Activated CD4-positive, alpha-beta T cell treated with anti-CD3 and anti-CD28 coated beads for 36 hours (primary cell): ENCODE results near the gene OR2T6. TPM values are rescaled to one million over a fixed set of nuclear protein-coding genes. Genes with fewer than 3 reads are reported as not detected.
"Not testable (repeated sequence)": the region's sequence is repeated elsewhere in the genome, so short reads cannot be mapped to it uniquely, and the experiment has no call there.

ENCODE experiments used
- ATAC-seq: fragments of 200-7000 bp; cut with Tn5 transposase; one replicate; pipeline ENCODE4 v1.10.0; 2021; ENCODE audit warnings: mild to moderate bottlenecking, moderate library complexity
- CTCF ChIA-PET: fragments of 350-600 bp; sonication (Branson Sonifier 250); formaldehyde crosslinking; loops from one replicate; lab custom pipeline; 2021; ENCODE audit warnings: antibody characterized with exemption; lab: Charles Lee
- POLR2A ChIA-PET: fragments of 350-600 bp; sonication (Branson Sonifier 250); formaldehyde crosslinking; loops from one replicate; lab custom pipeline; 2021; ENCODE audit warnings: antibody characterized with exemption, inconsistent platforms; lab: Charles Lee
- DNase-seq: peaks from one replicate; pipeline ENCODE4 v3.0.0-alpha.2; 2020
- H3K27ac Mint-ChIP-seq: one replicate; pipeline ENCODE4 v1.8.0; 2021; ENCODE audit warnings: mixed read lengths
- H3K27me3 Mint-ChIP-seq: one replicate; pipeline ENCODE4 v1.8.0; 2021; ENCODE audit warnings: mixed read lengths
- H3K36me3 Mint-ChIP-seq: one replicate; pipeline ENCODE4 v1.8.0; 2021; ENCODE audit warnings: low read depth, mixed read lengths
- H3K4me1 Mint-ChIP-seq: one replicate; pipeline ENCODE4 v1.8.0; 2021; ENCODE audit warnings: mixed read lengths
- H3K4me3 Mint-ChIP-seq: one replicate; pipeline ENCODE4 v1.8.0; 2021; ENCODE audit warnings: mild to moderate bottlenecking, moderate library complexity, mixed read lengths
- H3K9me3 Mint-ChIP-seq: one replicate; pipeline ENCODE4 v1.8.0; 2021; ENCODE audit warnings: low read depth, mixed read lengths
- intact Hi-C, 2 experiments: fragments of 100-400 bp; cut with DNase I in 1 of 2; cut with micrococcal nuclease in 1 of 2; formaldehyde crosslinking; loops; one replicate each; pipeline versions ENCODE4 v1.14.2 to v1.15.1; 2022 to 2024; cut with DNase I, micrococcal nuclease
- total RNA-seq, 2 experiments: library from RNA; stranded (reverse); gene quantifications; one replicate each; pipeline ENCODE4 v1.2.3, GENCODE V29; 2021

Gene OR2T6
- total RNA-seq, 2 experiments from 2014 or later, result not detected

DNA sequence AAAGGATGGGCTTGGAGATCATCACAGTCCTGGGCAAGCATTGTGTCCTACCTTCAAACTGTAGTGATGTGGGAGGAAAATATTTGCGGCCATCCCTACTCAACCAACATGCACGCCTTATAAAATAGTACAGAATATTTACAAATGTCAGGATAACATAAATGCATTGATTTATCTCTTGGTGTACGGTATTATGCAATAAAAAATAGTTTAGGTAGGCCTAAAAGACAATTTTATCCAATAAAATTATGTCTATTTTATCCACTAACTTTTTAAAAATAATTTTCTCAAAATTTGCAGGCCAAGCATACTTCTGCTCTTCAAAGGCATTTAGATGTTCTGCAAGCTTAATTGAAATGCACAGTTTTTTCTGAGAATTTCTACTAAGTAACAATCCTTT lies 27.2 kb downstream of the OR2T6 start, which contains the start of gene OR2T1:
OR2T1 (plus strand) TSS at position 301 of the 400 bp plus-strand sequence. CDS start 3,100 bp downstream, outside the sequence.
- Mint-ChIP-seq H3K4me1 (no peaks in the 10 kb centered on the region), H3K4me3 (no peak within 1 kb of the TSS), H3K27ac (no peak within 1 kb of the TSS), H3K9me3 (no peaks in the 10 kb centered on the region), H3K36me3 (no peaks in the 10 kb centered on the region), H3K27me3 (no peaks in the 10 kb centered on the region)
- no peak for DNase-seq
- ATAC-seq, result no peak
- intact Hi-C loops, result loop anchor here in 1 of 2 experiments (5.0 kb wide), 2 partner anchors 215 to 405 kb away; no protein-coding TSS in a partner anchor
- ChIA-PET POLR2A (no interaction called here), CTCF (interaction anchor here (1.6 kb wide), 1 partner anchor 8 kb away, joined by 3 read pairs; no protein-coding TSS in a partner anchor)

DNA sequence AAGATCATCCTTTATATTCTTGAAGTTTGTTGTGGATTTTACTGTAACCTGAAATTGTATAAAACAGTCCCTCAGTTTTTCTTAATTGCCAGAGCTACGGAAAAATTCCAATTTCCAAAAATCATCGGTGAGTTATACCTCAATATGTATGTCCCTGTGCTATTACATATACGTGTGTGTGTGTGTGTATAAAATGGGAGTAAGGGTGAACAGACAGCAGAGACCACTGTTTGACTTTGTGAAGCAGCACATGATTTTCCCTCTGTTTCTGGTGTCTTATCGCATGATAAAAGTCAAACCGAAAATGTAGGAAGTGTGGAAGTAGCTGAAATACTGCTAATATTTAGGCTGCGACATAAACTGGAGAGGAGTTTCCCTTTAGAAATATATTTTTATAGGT lies 28.5 kb downstream of the OR2T6 start:
- no peaks in the 10 kb centered on the region for H3K4me1 Mint-ChIP-seq
- no peaks in the 10 kb centered on the region for H3K27me3 Mint-ChIP-seq
- CTCF ChIA-PET, result interaction anchor here (0.8 to 1.6 kb wide), 7 partner anchors 10 to 403 kb away, joined by 3 to 4 read pairs (median 4); no protein-coding TSS in a partner anchor
- intact Hi-C loops, result loop anchor here (2.0 to 5.0 kb wide), 3 partner anchors 213 to 403 kb away; no protein-coding TSS in a partner anchor
- H3K27ac Mint-ChIP-seq, result no peak overlapping the region
- H3K9me3 Mint-ChIP-seq, result no peaks in the 10 kb centered on the region
- no peak for DNase-seq
- POLR2A ChIA-PET, result no interaction called here
- no peak for ATAC-seq
- no peaks in the 10 kb centered on the region for H3K36me3 Mint-ChIP-seq
- no peak overlapping the region for H3K4me3 Mint-ChIP-seq

DNA sequence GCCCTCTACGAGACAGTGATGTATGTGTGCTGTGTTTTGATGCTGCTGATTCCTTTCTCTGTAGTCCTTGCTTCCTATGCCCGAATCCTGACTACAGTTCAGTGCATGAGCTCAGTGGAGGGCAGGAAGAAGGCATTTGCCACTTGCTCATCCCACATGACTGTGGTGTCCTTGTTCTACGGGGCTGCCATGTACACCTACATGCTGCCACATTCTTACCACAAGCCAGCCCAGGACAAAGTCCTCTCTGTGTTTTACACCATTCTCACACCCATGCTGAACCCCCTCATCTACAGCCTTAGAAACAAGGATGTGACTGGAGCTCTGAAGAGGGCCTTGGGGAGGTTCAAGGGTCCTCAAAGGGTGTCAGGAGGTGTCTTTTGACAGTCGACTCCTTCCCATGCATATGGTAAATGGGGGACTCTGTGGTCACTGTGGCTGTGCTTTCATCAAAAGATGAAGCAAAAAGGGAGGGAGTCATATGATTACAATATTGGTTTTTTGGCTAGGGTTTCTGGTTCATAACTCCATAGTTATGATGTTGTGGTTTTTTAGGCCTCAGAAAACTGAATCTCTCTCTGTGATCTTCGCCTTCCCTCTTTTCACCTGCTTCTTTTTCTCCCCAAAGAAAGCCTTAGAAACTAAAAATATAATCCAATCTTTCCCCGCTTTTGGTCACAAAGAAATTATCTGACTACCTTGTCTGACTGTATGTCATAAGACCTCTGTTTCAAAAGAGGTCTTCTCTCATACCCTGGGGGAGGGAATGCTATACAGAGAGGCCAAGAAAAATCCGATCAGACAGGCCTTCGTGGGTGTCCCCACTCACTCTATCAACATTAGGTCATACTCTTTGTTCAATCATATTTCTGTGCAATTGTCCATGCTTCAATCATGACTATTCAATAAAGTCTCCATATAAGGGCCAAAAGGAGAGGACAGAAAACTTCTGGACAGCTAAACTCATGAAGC lies 31.5 kb downstream of the OR2T6 start:
- intact Hi-C loops, result no loop called here
- Mint-ChIP-seq H3K27ac (no peak overlapping the region), H3K36me3 (no peaks in the 10 kb centered on the region), H3K4me1 (no peaks in the 10 kb centered on the region), H3K4me3 (no peak overlapping the region), H3K9me3 (peaks cover 10% of the 10 kb centered on the region), H3K27me3 (no peaks in the 10 kb centered on the region)
- ATAC-seq (no peak), DNase-seq (no peak)
- POLR2A ChIA-PET, result no interaction called here
- CTCF ChIA-PET, result no interaction called here

DNA sequence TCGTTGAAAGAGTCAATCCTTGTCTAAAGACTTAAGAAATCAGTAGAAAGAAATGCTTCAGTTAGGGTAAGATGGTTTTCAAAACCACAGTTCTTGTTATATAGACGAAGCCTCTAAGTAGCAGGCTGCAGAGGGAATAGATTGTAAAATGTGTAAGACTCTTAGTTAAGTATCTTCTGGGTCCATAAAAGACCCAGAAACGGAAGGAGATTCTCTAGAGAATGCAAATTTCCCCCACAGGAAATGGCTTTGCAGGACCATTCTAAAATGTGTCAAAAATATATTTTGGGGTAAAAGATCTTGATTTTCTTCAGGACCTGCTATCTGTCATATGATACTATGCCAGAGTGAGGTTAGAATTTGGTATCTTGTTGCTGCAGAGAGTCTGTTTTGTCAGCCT lies 40.7 kb downstream of the OR2T6 start:
- H3K27ac Mint-ChIP-seq, result no peak overlapping the region
- peaks cover 6% of the 10 kb centered on the region for H3K9me3 Mint-ChIP-seq
- peaks cover 22% of the 10 kb centered on the region for H3K4me1 Mint-ChIP-seq
- ATAC-seq (no peak), DNase-seq (no peak)
- intact Hi-C loops, result no loop called here
- H3K27me3 Mint-ChIP-seq, result no peaks in the 10 kb centered on the region
- peaks cover 6% of the 10 kb centered on the region for H3K36me3 Mint-ChIP-seq
- no peak overlapping the region for H3K4me3 Mint-ChIP-seq
- ChIA-PET CTCF (no interaction called here), POLR2A (no interaction called here)

DNA sequence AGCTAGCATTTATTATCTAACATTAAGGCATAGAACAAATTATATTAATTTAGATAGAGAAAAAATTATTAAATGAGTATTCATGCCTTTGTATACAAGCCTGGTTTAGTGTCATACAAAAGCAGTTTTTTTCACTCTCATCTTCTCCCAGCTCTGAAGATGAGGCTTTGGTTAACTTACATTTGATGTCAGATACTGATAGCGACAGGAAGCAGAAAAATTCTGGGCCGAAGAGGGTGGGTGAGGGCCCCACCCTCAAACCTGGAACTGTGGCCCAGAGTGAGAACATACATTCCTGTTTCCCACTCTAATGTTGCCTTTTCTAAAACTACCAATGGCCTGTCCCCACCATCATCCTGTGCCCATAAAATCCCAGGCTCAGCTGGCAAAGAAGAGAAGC lies 42.3 kb downstream of the OR2T6 start:
- ChIA-PET CTCF (no interaction called here), POLR2A (no interaction called here)
- H3K4me1 Mint-ChIP-seq, result peaks cover 22% of the 10 kb centered on the region
- no peak overlapping the region for H3K27ac Mint-ChIP-seq
- no peak for ATAC-seq
- H3K9me3 Mint-ChIP-seq, result peaks cover 11% of the 10 kb centered on the region
- peaks cover 7% of the 10 kb centered on the region for H3K36me3 Mint-ChIP-seq
- intact Hi-C loops, result no loop called here
- DNase-seq, result no peak
- H3K4me3 Mint-ChIP-seq, result no peak overlapping the region
- no peaks in the 10 kb centered on the region for H3K27me3 Mint-ChIP-seq

GRCh38 chr1:248421384-248421783 lies 45.8 kb downstream of the OR2T6 start:
- H3K4me1 Mint-ChIP-seq, result peaks cover 18% of the 10 kb centered on the region
- no peak for DNase-seq
- H3K9me3 Mint-ChIP-seq, result peaks cover 11% of the 10 kb centered on the region
- CTCF ChIA-PET, result no interaction called here
- intact Hi-C loops, result no loop called here
- H3K27me3 Mint-ChIP-seq, result no peaks in the 10 kb centered on the region
- no peak overlapping the region for H3K4me3 Mint-ChIP-seq
- no peak for ATAC-seq
- no peak overlapping the region for H3K27ac Mint-ChIP-seq
- POLR2A ChIA-PET, result no interaction called here
- H3K36me3 Mint-ChIP-seq, result peaks cover 7% of the 10 kb centered on the region

DNA sequence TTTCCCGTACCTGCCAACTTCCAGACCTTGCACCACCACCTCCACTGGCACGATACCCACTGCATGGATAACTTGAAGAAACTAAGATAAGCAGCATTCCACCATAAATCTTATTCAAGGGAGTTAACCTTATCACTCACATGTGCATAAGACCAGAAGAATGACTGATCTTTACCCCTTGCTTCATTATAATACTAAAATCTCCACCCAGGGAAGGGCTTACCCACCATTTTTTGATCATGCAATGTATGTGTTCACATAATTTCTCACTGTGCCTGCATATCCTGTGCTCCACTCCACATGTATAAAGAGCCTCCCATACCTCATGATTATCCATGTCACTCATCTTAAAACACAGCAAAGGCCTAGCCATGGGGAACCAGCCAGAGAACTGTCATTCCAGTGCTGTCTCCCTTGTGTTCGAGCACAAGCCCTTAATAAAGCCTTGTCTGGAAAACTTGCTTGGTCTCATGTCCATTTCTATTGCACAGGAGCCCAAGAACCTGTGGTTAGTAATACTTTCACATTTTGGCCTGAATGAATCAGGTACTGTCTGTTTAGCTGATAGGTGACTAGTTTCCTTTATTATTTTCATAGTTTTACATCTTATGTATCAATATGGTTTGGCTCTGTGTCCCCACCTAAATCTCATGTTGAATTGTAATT lies 52.1 kb downstream of the OR2T6 start:
- H3K27ac Mint-ChIP-seq, H3K4me1 Mint-ChIP-seq, H3K9me3 Mint-ChIP-seq, POLR2A ChIA-PET, H3K4me3 Mint-ChIP-seq, H3K36me3 Mint-ChIP-seq, DNase-seq, intact Hi-C loops, ATAC-seq, H3K27me3 Mint-ChIP-seq, CTCF ChIA-PET: not testable (repeated sequence)

- DNase-seq, ATAC-seq, H3K36me3 Mint-ChIP-seq, H3K27ac Mint-ChIP-seq, H3K4me3 Mint-ChIP-seq, H3K27me3 Mint-ChIP-seq, H3K9me3 Mint-ChIP-seq, CTCF ChIA-PET, H3K4me1 Mint-ChIP-seq, intact Hi-C loops, POLR2A ChIA-PET: not testable (repeated sequence)
These were observed 52.6 kb downstream of the OR2T6 start for GRCh38 chr1:248428192-248428533.

GRCh38 chr1:248431683-248432082 lies 56.1 kb downstream of the OR2T6 start:
- H3K27ac Mint-ChIP-seq, CTCF ChIA-PET, H3K4me1 Mint-ChIP-seq, H3K9me3 Mint-ChIP-seq, H3K27me3 Mint-ChIP-seq, ATAC-seq, H3K4me3 Mint-ChIP-seq, DNase-seq, POLR2A ChIA-PET, H3K36me3 Mint-ChIP-seq: not testable (repeated sequence)
- intact Hi-C loops, result loop anchor here in 1 of 2 experiments (5.0 kb wide), 1 partner anchor 226 kb away; the partner anchor contains the start of gene OR2T27

DNA sequence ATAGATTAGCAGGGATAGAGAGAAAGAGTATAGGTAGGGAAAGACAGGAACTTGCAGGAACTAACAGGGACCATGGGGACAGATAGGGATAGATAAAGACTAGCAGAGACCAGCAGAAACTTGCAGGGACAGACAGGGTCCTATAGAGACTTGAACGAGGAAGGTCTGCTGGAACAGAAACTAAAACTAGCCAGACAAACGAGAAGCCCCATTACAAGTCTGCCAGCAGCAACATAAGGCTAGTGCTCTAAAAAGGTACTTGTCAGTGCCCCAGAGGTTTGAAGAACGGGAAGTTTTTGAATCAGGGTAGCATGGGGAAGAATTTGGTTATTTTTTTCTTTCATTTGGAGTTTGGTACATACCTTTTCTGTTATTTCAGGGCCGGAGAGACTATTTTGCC lies 56.7 kb downstream of the OR2T6 start:
- CTCF ChIA-PET, H3K4me3 Mint-ChIP-seq, DNase-seq, H3K4me1 Mint-ChIP-seq, POLR2A ChIA-PET, H3K9me3 Mint-ChIP-seq, ATAC-seq, H3K27me3 Mint-ChIP-seq, H3K36me3 Mint-ChIP-seq, H3K27ac Mint-ChIP-seq: not testable (repeated sequence)
- intact Hi-C loops, result loop anchor here in 1 of 2 experiments (5.0 kb wide), 1 partner anchor 225 kb away; the partner anchor contains the start of gene OR2T27

- H3K36me3 Mint-ChIP-seq, H3K9me3 Mint-ChIP-seq, POLR2A ChIA-PET, DNase-seq, H3K27me3 Mint-ChIP-seq, CTCF ChIA-PET, H3K27ac Mint-ChIP-seq, ATAC-seq, H3K4me3 Mint-ChIP-seq, H3K4me1 Mint-ChIP-seq: not testable (repeated sequence)
- intact Hi-C loops, result loop anchor here in 1 of 2 experiments (5.0 kb wide), 1 partner anchor 223 kb away; the partner anchor contains the start of gene OR2T27
These were observed 58.4 kb downstream of the OR2T6 start for GRCh38 chr1:248433811-248434415.
